ENCODE results near the gene CCDC188.

CCDC188 gene

DNA sequence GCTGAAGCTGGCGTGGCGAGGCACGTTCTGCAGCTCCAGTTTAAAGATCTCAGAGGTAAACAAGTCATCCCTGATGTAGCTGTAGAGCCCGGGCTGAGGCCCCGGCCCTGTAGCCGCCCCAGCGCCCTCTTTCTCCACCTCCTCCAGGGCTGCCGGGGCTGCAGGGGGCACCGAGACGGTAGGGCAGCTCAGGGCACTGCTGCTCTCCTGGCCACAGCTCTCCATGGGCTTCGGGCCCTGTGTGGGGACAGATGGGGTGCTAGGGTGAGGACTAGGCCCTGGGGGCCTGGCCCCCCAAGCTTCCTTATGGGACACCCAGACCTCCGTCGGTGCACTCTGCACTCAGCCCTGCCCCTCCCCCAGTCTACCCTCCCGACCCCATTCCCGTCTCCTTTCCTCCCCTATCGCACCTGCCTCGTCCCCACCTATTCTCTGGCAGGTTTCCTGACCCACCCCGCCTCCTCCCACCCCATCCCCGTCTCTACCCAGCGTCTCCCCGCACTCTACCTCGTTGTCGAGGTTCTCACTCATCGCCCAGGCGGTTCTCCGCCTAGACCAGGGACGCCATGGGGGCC is 34.4 kb downstream of the CCDC188 start:
- no peak for DNase-seq

DNA sequence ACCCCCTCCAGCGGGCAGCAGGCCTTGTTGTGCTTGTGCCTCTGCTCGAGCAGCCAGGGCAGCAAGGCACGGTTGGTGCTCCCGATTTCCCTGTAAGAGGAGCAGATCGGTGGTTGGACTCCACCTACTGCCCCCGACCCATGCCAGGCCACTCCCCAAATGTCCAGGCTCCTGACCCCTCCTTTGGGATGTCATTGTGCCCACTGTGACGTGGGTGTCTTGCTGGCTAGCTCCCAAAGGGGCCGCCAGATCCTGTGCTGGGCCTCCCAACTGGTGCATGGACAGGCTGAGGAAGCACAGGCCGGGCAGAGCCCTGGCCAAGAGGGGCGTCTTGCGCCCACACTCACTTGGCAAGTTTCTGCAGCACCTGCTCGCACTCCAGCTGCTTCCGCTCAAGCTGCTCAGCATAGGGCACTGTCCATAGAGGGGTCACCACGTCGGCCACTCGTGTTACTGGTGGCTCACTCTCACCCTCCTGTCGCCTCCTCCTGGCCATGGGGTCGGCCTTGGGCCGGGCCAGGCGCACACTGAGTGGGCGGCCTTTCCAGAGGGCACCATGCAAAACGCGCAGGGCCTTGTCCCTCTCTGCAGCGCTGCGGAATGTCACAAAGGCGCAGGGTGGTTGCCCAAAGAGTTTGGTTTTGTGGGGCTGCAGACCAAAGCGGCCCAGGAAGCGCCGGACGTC is 35.0 kb downstream of the CCDC188 start, which contains the start of gene RANBP1:
RANBP1 (plus strand) TSS at position 414 of the 685 bp plus-strand sequence; CDS start at position 495, 81 bp downstream.
- no peak for DNase-seq

DNA sequence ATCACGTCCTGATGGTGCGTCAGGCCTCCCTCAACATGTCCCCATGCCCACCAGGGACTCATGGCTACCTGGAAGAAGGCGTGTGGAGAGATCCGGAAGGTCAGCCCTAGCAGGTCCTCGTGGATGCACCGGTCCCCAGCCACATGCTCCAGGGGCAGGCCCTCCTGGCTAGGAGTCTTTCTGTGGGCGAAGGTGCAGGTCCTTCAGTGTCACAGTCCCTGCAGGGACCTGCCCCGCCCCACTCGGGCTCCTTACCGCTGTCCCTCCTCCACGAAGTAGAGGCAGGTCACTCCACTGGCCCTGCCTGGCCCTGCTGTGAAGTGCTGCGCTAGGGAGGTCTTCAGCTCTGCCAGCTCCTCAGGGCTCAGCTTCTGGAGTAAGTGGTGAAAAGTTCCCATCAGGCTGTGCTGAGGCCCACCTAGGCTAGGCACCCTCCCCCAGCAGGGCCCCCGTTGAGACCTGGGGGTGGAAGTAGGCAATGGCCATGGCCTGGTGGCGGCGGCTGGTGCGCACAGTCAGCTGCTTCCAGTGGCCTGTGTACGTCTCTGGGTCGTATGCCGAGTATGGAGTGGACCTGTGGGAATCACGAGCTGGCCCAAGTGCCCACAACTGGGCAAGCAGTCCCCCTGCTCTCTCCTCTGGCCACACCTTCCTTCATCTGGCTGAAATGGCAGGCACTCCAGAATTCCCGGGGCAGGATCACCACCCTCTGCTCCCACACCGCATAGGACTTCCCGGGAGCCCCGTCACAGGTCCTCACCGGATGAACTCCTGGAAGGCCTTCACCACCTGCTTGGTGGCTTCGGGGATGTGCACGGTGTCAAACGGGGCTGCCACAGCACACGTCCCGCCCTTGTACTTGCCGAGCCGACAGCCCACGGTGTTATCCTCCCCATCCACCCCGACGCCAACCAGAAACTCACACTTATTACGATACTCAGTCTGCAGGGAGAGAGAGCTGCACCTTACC is 36.1 kb downstream of the CCDC188 start:
- no peak for DNase-seq

DNA sequence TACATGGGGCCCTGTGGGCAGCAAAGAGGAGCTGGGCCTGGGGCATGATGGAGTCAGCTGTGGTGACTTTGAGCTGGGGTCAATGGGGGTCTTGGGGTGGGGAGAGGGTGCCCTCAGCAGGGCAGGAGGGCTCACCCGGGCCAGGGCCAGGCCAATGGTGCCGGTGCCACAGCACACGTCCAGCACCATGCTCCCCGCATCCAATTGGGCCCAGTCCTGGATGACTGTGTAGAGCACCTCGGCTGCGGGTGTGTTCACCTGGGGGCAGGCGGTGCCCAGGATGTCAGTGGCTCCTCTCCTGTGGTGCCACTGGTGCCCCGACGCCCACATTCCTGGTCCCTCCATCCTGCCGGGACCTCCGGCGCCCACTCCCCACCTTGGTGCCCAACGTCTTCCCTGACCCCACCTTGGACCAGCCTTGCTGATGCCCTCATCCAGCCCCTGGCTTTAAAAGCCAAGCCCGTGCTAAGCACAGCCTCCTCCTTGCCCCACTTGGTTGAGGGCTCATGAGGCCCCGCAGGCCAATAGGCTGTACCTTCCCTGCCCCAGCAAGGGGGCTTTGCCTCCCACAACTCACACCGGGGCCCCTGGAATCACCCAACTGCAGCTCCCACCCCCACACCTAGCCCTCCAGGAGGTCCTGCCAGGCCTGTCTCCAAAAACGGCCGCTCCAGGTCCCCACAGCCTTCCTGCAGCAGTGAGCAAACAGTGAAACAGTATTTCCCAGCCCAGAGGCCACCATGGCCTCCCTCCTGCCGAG is 37.1 kb downstream of the CCDC188 start:
- no peak for DNase-seq

DNA sequence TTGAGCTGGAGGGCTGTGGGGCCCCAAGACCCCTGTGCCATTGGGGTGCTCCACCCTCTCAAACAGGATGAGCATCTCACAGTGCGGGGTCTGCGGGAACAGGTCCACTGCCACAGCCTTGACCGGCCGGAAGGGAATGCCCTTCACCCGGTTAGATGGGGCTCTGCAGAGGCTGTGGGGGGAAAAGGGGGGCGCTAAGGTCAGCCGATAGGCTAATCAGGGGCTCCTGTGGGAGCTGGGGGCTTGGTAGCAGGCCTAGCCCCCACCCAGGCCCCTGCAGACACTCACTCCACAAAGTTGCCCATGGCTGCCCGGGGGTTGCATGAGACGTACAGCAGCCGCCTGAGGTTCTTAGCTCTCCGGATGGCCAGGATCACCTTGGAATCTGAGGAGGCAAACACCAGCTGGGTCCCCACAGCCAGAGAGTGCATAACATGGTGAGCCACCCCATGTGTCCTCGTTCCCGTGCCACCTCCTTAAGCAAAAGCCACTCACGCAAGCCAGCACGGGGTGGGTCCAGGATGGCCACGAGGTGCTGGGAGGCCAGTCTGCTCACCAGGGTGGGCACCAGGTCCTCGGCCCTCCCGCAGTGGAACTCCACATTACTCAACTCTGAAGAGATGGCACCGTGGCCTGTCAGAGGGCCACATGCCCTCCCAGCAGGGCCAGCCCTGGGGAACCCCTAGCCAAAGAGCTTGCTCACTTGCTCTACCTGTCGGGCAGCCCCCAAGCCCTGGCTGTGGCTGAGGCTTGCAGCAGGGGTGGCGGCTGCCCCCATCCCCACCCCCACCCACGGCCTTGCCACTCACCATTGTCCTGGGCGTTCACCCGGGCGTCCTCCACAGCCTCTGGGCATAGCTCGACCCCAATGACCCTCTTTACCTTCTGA is 38.0 kb downstream of the CCDC188 start:
- no peak for DNase-seq

DNA sequence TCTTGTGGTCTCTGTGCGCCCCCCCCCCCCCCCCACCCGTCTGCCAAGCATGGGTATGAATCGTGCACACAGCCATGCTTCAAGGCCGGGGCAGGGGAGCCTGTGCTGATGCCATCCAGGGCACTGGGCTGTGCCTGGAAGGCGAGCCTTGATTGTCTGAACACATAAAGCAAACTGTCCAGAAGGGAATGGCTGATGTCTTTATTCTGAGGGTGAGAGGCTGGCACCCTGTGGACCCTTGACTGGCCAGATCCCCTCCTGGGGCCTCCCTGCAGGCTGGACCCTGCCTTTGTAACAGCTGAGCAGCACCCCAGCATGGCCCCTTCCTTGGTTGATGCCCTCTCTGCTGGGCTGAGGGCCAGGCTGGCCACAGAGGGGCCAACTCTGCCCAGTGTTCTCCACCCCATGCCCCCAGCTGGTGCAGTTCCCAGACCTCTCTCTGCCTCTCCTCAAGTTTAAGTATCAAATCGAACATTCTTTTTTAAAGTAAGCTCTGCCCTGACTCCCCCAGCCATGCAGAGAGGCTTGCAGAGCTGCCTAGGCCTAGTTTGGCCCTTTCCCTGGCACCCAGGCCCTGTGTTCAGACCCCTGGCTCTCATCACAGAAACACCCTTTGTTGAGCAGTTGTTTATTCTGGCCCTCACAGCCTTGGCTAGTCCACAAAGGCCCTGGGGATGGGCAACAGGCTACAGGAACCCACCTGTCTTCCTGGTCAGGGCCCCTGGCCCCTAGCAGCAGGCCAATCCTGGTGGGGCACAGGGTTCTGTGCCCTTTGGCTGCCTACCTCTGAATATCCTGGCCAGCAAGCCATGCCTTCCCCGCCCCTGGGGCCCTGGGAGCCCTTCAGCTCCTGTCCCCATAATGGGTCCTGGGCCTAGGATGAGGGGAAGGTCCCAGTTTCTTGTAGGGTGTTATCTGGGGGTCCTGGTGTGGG is 38.9 kb downstream of the CCDC188 start:
- no peak for DNase-seq

DNA sequence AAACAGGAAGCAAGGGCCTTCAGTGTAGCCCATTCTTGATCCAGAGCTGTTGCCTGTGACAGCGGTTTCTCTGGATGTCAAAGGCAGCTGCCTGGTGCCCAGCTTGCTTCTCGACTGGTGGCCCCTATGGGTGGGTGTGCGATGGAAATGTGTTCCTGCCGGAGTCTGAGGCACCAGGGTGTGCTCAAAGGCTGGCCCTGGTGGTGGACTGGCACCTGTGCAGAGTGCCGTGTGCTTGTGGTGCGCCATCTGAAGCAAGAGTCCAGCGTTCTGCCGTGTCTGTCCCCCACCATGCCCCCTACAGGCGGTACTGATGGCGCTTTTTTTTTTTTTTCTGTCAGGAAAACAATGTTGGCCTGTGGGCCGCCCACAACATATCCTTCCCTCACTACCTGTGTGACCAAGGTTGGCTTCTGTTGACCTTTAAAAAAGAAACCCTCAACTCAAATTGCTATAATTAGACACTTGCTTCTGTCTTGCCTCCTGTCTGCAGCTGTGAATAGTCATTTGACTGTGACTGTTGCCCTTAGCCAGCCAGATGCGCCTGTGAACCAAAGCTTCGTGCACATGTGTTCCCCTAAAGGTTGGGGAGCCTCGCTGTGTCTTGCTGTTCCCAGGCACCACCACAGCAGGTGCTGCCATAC is 39.7 kb downstream of the CCDC188 start:
- peak in 1 of 2 donors; percentile 45 for DNase-seq

DNA sequence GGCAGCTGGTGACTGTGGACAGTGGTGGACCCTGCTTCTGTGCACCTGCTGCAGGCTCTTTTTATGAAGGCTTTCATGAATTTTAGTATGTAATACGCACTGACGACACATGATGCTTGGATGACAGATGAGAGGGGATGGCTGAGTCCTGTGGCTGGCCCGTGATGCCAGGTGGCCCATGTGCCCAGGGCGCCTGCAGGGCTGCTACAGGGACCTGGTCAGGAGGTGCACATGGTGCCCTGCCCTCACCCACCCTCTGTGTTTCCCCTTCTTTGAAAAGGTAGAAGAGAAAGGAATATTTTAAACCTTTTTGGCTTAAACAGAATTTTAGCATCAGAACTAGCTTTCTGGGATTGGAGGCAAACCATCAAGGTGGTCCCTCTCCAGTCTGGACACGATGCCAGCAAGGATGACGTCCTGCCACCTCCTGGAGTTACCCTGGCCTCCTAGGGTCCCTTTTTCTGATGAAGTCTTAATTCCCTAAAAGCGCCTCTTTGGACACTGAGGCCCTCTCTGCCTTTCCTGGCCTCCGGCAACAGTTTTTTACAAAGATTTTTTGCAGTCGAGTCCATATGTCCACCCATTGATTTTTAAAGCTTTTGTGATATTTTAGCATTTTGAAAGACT is 40.4 kb downstream of the CCDC188 start:
- DNase-seq = no peak

DNA sequence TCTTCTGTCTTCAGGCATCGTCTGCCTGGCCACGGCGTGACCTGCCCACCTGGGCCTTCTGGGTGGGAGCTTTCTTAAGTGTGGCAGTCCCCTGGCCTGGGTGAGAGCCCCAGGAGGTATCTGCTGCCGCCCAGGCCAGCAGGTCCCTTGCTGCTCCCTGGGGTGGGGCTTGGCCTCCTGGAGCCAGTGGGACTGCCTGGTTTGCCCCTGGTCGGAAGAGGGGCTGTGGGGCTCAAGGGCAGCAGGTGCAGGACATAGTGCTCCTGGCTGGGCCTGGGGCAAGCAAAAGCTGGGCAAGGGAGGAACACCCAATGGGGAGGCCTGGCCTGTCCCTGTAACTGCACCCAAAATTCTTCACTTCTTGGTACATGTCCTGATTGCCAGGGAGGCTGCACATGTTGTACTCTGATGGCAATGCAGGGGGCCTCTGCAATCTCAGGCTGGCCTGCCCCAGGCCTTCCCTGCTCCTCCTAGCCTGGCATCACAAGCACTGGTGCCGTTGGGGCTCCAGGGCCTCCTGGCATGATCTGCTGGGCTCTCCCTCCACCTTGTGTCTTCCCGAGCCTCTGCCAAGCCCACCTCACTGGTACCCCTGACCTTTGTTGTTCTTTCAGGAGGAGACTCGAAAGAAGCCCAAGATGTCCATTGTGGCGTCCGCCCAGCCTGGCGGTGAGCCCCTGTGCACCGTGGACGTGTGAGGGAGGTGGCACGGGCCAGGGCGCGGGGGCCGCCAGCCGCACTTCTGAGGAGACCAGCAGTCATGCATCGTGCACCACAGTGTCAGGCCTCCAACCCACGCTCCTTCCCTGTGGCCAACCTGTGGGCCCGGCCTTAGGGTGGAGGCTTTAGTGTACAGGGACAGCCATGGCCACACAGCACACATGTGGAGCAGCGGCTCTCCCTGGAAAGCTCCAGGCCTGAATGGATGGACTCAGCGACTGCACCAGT is 41.2 kb downstream of the CCDC188 start:
- DNase-seq = no peak

DNA sequence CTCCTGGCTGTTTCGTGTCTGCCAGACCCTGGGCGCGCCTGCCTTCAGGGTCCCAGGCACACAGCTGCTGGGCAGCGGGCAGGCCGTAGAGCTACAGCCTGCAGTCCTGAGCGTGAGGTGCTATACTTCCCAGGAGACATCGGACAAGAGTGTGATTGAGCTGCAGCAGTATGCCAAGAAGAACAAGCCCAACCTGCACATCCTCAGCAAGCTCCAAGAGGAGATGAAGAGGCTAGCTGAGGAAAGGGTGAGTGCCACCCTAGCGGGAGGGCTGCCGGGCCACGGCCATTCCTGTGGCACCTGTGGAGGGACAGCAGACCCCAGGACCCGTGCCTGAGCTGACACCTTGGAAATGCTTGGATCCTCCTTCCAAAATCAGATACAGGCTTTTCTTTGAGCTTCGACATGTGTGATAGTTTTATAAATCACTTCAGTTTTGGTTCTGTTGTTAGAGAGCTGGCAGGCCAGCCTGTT is 42.1 kb downstream of the CCDC188 start:
- DNase-seq = no peak

DNA sequence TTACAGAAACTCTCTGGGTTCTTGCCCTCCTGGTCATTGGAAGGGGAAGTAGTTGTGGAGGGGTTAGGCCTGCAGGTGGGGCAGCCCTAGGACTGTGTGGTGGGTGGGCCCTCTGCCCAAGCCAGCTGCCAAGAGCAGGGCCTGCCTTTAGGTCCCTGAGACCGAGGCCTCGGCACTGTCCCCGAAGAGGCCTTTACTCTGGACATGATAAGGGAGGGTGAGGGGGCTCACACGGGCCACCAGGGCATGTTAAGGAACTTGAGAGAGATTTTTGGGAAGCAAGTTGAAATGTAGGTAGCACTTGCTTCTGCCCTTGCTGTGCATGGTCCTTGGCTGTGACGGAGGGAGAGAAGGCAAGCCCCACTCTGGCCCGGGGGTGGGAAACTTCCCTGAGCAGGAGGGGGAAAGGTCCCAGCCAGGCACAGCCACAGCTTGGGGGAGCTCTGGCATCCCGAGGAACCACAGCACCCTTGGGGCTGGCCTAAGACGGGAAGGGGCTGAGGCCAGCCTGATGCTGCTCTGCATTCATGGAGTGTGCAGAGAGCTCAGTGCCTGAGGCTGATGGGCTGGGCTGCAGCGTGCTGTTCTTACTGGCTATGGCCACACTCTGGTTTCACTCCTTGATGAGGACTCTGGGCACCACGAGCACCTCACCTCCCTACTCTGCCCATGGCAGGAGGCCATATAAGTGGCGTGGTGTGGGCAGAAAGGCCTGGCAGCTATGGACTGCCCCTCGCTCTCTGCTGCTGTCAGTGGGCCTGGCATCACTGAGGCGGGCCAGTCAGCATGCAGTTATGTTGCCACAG is 42.7 kb downstream of the CCDC188 start:
- no peak for DNase-seq

DNA sequence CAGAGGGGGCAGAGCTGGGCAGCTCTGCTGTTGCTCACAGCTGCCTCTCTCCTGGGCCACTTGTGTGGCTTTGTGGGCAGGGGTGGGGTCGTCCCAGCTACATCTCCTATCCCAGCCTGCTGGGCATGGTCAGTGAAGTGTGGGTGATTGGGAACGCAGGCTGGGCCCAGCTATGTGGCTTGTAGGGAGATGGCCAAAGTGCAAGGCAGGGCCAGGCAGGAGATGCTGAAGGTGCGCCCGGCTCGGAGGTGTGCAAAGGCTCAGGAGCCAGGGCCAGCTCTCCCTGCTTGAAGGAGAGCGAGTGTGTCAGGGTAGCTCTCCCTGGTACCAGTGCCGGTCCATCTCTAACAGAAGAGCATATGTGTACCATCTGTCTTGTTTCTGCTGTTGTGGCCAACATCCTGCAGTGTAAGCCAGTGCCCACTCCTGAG is 43.4 kb downstream of the CCDC188 start:
- no peak for DNase-seq

DNA sequence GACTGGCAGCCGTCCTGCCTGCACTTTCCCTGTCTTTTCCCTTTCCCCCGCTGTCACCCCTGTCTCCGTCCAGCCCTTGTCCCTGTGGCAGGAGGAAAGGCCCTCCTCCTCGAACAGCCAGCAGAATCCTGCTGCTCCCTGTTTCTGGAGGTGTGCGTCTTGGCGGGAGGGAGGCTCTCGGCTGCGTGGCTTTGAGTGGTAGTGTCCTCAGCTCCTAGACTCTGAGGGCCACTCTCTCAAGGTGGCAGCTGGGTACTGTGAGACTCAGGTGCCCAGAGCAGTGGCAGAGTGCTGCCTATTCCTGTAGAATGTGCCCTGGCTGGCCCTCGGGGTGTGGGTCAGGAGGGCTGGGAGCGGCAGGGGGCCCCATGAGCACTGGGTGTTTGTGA is 44.0 kb downstream of the CCDC188 start:
- no peak for DNase-seq

DNA sequence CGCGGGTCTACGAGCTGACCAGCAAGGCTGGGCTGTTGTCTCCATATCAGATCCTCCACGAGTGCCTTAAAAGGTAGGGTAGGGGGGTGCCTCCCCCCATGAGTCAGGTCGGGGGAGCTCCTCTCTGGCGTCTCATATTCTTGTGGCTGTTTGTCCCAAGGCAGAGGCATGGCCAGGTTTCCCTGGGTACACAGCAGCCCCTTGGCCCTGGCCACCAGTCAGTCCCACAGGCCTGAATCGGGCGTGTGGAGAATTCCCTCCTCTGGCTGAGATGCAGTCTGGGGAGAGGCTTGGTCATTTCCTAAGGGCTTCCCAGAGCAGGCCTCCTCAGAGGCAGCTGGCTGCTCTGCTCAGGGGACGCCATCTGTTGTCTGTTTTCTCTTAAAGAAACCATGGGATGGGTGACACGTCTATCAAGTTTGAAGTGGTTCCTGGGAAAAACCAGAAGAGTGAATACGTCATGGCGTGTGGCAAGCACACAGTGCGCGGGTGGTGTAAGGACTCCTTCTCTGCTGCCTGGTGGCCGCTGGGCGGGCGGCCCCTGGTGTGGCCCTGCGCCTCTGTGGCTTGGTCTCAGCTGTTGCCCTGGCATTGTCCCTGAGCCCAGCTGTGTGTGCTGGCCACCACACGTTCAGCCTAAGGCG is 44.5 kb downstream of the CCDC188 start:
- no peak for DNase-seq

DNA sequence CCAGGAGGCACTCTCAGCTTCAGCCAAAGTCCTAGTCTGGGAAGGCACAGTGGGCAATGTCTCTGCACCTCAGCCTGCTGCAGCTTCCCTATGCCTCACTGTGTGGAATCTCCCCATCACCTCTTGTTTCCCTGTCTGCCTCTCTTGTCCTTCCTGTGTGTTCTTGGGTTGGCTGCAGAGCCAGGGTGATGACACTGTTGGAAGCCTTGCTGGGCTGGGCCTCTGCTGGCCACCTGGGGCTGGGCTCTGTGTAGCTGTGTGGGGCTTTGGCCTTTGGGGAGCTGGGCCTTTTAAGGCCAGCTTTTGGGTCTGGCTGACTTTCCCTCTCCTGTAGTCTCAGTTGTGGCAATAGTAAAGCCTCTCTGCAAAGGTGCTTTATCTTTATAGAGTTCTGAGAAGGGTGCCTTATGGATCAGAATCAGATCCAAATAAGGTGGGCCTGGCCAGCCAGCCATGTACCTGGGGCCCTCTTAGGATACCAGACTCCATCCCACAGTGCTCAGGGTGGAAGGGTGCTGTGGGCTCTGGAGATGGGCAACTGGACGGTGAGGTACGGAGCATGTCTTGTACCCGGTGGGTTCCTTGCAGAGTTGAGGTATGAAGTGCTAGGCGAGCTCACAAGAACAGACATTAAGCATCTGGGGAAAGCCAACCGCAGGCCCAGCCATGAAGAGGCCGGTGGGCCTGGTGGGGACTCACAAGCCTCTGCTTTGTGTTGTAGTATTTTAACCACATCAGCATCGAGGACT is 45.2 kb downstream of the CCDC188 start:
- no peak for DNase-seq

DNA sequence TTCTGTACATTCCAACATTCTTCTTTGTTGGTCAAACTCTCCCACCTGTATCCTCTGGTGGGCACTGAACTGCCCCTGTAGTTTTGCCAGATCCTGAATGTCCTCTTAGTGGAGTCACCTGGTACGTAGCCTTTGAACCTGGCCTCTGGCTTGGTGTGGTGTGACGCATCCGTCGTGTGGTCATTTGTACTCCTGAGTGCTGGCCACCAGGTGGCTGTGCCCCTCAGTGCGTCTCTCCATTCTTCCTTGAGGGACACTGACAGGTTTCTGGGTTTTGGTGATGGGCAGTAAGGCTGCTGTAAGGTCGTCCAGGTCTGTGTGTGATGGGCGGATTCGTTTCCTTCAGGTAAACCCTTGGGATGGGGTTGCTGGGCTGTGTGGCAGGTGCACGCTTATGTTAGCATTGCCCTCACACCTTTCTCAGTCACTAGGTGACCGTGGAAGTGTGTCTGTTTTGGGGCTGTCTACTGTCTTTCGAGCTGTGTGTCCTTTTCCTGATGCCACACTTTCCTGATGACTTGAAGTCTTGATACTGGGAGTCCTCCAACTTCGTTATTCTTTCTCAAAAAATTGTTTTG is 48.6 kb downstream of the CCDC188 start:
- DNase-seq = no peak

All from CD4-positive, alpha-beta T cell treated with Interferon alpha-2 for 1 hour (primary cell).